ENCODE results near the gene LUC7L.
A peak's percentile ranks its signal among the peaks of the same experiment; 100 is the strongest.
"Not testable (repeated sequence)": the region's sequence is repeated elsewhere in the genome, so short reads cannot be mapped to it uniquely, and the experiment has no call there.

LUC7L gene

DNA sequence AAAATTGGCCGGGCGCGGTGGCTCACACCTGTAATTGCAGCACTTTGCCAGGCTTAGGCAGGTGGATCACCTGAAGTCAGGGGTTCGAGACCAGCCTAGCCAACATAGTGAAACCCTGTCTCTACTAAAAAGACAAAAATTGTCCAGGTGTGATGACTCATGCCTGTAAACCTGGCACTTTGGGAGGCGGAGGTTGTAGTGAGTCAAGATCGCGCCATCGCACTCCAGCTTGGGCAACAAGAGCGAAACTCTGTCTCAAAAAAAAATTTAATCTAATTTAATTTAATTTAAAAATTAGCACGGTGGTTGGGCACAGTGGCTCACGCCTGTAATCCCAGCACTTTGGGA lies 50.6 kb downstream of the LUC7L start:
- DNase-seq, result no peak

DNA sequence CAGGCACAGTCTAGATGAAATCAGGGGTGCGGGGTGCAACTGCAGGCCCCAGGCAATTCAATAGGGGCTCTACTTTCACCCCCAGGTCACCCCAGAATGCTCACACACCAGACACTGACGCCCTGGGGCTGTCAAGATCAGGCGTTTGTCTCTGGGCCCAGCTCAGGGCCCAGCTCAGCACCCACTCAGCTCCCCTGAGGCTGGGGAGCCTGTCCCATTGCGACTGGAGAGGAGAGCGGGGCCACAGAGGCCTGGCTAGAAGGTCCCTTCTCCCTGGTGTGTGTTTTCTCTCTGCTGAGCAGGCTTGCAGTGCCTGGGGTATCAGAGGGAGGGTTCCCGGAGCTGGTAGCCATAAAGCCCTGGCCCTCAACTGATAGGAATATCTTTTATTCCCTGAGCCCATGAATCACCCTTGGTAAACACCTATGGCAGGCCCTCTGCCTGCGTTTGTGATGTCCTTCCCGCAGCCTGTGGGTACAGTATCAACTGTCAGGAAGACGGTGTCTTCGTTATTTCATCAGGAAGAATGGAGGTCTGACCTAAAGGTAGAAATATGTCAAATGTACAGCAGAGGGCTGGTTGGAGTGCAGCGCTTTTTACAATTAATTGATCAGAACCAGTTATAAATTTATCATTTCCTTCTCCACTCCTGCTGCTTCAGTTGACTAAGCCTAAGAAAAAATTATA lies 51.1 kb downstream of the LUC7L start:
- no peak for DNase-seq

DNA sequence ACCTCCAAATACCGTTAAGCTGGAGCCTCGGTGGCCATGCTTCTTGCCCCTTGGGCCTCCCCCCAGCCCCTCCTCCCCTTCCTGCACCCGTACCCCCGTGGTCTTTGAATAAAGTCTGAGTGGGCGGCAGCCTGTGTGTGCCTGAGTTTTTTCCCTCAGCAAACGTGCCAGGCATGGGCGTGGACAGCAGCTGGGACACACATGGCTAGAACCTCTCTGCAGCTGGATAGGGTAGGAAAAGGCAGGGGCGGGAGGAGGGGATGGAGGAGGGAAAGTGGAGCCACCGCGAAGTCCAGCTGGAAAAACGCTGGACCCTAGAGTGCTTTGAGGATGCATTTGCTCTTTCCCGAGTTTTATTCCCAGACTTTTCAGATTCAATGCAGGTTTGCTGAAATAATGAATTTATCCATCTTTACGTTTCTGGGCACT lies 51.8 kb downstream of the LUC7L start:
- DNase-seq, result no peak

DNA sequence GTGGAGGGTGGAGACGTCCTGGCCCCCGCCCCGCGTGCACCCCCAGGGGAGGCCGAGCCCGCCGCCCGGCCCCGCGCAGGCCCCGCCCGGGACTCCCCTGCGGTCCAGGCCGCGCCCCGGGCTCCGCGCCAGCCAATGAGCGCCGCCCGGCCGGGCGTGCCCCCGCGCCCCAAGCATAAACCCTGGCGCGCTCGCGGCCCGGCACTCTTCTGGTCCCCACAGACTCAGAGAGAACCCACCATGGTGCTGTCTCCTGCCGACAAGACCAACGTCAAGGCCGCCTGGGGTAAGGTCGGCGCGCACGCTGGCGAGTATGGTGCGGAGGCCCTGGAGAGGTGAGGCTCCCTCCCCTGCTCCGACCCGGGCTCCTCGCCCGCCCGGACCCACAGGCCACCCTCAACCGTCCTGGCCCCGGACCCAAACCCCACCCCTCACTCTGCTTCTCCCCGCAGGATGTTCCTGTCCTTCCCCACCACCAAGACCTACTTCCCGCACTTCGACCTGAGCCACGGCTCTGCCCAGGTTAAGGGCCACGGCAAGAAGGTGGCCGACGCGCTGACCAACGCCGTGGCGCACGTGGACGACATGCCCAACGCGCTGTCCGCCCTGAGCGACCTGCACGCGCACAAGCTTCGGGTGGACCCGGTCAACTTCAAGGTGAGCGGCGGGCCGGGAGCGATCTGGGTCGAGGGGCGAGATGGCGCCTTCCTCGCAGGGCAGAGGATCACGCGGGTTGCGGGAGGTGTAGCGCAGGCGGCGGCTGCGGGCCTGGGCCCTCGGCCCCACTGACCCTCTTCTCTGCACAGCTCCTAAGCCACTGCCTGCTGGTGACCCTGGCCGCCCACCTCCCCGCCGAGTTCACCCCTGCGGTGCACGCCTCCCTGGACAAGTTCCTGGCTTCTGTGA lies 52.5 kb downstream of the LUC7L start, which contains the start of gene HBA1:
Gene HBA1, plus strand, starts transcription at position 204 of the 906 bp plus-strand sequence. Its CDS starts 37 bp downstream, at position 241.
- not testable (repeated sequence) for DNase-seq

DNA sequence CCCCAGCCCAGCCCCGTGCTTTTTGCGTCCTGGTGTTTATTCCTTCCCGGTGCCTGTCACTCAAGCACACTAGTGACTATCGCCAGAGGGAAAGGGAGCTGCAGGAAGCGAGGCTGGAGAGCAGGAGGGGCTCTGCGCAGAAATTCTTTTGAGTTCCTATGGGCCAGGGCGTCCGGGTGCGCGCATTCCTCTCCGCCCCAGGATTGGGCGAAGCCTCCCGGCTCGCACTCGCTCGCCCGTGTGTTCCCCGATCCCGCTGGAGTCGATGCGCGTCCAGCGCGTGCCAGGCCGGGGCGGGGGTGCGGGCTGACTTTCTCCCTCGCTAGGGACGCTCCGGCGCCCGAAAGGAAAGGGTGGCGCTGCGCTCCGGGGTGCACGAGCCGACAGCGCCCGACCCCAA lies 53.2 kb downstream of the LUC7L start:
- DNase-seq, result not testable (repeated sequence)

DNA sequence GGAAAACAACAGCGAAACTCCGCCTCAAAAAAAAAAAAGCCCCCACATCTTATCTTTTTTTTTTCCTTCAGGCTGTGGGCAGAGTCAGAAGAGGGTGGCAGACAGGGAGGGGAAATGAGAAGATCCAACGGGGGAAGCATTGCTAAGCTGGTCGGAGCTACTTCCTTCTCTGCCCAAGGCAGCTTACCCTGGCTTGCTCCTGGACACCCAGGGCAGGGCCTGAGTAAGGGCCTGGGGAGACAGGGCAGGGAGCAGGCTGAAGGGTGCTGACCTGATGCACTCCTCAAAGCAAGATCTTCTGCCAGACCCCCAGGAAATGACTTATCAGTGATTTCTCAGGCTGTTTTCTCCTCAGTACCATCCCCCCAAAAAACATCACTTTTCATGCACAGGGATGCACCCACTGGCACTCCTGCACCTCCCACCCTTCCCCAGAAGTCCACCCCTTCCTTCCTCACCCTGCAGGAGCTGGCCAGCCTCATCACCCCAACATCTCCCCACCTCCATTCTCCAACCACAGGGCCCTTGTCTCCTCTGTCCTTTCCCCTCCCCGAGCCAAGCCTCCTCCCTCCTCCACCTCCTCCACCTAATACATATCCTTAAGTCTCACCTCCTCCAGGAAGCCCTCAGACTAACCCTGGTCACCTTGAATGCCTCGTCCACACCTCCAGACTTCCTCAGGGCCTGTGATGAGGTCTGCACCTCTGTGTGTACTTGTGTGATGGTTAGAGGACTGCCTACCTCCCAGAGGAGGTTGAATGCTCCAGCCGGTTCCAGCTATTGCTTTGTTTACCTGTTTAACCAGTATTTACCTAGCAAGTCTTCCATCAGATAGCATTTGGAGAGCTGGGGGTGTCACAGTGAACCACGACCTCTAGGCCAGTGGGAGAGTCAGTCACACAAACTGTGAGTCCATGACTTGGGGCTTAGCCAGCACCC lies 54.0 kb downstream of the LUC7L start:
- no peak for DNase-seq

DNA sequence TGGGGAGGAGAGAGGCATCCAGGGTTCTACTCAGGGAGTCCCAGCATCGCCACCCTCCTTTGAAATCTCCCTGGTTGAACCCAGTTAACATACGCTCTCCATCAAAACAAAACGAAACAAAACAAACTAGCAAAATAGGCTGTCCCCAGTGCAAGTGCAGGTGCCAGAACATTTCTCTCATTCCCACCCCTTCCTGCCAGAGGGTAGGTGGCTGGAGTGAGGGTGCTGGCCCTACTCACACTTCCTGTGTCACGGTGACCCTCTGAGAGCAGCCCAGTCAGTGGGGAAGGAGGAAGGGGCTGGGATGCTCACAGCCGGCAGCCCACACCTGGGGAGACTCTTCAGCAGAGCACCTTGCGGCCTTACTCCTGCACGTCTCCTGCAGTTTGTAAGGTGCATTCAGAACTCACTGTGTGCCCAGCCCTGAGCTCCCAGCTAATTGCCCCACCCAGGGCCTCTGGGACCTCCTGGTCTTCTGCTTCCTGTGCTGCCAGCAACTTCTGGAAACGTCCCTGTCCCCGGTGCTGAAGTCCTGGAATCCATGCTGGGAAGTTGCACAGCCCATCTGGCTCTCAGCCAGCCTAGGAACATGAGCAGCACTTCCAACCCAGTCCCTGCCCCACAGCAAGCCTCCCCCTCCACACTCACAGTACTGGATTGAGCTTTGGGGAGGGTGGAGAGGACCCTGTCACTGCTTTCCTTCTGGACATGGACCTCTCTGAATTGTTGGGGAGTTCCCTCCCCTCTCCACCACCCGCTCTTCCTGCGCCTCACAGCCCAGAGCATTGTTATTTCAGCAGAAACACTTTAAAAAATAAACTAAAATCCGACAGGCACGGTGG lies 55.1 kb downstream of the LUC7L start:
- DNase-seq, result not testable (repeated sequence)

DNA sequence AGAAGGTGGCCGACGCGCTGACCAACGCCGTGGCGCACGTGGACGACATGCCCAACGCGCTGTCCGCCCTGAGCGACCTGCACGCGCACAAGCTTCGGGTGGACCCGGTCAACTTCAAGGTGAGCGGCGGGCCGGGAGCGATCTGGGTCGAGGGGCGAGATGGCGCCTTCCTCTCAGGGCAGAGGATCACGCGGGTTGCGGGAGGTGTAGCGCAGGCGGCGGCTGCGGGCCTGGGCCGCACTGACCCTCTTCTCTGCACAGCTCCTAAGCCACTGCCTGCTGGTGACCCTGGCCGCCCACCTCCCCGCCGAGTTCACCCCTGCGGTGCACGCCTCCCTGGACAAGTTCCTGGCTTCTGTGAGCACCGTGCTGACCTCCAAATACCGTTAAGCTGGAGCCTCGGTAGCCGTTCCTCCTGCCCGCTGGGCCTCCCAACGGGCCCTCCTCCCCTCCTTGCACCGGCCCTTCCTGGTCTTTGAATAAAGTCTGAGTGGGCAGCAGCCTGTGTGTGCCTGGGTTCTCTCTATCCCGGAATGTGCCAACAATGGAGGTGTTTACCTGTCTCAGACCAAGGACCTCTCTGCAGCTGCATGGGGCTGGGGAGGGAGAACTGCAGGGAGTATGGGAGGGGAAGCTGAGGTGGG lies 55.9 kb downstream of the LUC7L start:
- DNase-seq, result not testable (repeated sequence)

DNA sequence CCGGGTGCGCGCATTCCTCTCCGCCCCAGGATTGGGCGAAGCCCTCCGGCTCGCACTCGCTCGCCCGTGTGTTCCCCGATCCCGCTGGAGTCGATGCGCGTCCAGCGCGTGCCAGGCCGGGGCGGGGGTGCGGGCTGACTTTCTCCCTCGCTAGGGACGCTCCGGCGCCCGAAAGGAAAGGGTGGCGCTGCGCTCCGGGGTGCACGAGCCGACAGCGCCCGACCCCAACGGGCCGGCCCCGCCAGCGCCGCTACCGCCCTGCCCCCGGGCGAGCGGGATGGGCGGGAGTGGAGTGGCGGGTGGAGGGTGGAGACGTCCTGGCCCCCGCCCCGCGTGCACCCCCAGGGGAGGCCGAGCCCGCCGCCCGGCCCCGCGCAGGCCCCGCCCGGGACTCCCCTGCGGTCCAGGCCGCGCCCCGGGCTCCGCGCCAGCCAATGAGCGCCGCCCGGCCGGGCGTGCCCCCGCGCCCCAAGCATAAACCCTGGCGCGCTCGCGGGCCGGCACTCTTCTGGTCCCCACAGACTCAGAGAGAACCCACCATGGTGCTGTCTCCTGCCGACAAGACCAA lies 56.8 kb downstream of the LUC7L start, which contains the start of gene HBA2:
Gene HBA2, plus strand, starts transcription at position 503 of the 568 bp plus-strand sequence. Its CDS starts 37 bp downstream, at position 540.
- DNase-seq, result not testable (repeated sequence)

DNA sequence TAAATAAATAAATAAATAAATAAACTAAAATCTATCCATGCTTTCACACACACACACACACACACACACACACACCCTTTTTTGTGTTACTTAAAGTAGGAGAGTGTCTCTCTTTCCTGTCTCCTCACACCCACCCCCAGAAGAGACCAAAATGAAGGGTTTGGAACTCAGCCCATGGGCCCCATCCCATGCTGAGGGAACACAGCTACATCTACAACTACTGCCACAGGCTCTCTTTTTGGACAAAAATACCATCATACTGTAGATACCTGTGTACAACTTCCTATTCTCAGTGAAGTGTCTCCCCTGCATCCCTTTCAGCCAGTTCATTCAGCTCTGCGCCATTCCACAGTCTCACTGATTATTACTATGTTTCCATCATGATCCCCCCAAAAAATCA lies 58.5 kb downstream of the LUC7L start:
- no peak for DNase-seq

DNA sequence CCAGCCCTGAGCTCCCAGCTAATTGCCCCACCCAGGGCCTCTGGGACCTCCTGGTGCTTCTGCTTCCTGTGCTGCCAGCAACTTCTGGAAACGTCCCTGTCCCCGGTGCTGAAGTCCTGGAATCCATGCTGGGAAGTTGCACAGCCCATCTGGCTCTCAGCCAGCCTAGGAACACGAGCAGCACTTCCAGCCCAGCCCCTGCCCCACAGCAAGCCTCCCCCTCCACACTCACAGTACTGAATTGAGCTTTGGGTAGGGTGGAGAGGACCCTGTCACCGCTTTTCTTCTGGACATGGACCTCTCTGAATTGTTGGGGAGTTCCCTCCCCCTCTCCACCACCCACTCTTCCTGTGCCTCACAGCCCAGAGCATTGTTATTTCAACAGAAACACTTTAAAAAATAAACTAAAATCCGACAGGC lies 59.2 kb downstream of the LUC7L start:
- DNase-seq, result not testable (repeated sequence)

DNA sequence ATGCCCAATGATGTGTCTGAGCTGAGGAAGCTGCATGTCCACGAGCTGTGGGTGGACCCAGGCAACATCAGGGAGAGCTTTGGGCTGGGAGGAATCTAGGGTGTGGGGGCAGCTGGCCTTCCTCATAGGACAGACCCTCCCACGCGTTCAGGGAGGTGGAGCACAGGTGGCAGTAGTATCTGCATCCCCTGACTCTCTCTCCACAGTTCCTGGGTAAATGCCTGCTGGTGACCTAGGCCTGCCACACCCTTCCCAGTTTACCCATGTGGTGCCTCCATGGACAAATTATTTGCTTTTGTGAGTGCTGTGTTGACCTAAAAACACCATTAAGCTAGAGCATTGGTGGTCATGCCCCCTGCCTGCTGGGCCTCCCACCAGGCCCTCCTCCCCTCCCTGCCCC lies 60.2 kb downstream of the LUC7L start:
- no peak for DNase-seq

DNA sequence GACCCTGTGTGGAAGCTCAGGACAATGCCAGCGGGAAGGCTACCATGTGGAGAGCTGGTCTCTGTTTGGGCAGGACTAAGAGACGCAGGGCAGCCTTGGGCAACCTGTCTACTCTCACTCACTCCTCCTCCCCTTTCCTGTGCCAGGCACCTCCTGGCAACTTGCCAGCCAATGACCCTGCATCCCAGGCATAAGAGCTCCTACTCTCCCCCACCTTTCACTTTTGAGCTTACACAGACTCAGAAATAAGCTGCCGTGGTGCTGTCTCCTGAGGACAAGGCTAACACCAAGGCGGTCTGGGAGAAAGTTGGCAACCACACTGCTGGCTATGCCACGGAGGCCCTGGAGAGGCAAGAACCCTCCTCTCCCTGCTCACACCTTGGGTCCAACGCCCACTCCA lies 60.8 kb downstream of the LUC7L start:
- DNase-seq, result no peak

DNA sequence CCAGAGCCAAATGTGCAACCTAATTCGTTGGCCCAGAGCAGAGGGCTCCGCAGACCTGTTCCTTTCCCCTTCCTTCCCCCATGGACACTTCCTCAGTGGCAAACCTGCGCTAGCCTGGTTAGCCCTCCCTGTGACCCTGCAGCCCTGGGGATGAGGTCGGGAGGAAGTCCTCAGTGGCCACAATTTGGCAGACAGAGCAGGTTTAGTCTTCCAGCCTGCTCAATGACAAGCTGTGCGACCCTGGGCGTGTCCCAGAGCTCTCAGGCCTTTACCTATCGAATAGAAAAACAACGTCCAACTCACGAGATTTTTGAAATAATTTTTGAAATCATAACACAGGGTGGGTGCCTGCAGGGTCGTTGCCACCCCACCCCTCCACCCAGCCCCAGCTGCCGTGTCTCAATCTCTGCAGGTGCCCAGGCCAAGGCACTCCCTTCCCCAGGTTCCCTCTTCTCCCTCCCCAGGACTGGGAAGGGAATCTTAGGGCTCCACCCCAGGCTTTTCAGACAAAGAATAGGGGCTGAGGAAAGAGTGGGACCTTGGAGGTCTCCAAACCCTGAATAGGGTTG lies 62.0 kb downstream of the LUC7L start:
- DNase-seq, result no peak

DNA sequence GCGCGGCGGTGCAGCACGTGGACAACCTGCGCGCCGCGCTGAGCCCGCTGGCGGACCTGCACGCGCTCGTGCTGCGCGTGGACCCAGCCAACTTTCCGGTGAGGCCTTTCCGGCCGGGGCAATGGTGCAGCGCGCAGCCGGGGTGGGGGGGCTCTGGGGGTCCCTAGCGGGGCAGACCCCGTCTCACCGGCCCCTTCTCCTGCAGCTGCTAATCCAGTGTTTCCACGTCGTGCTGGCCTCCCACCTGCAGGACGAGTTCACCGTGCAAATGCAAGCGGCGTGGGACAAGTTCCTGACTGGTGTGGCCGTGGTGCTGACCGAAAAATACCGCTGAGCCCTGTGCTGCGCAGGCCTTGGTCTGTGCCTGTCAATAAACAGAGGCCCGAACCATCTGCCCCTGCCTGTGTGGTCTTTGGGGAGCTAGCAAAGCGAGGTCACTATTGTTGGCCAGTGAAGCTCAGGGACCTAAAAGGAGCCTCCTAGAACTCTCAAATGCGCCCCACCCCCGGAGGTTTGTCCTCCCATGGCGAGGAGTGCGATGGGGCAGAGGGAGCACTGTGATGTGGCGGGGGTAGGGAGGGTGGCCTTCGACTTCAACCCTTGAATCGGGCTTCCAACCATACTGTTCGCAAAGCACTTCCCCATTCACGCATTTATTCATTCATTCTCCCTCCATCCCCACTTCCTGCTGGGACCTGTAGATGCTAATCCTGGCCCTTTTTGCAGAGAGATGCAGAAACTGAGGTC lies 62.7 kb downstream of the LUC7L start:
- DNase-seq, result no peak

DNA sequence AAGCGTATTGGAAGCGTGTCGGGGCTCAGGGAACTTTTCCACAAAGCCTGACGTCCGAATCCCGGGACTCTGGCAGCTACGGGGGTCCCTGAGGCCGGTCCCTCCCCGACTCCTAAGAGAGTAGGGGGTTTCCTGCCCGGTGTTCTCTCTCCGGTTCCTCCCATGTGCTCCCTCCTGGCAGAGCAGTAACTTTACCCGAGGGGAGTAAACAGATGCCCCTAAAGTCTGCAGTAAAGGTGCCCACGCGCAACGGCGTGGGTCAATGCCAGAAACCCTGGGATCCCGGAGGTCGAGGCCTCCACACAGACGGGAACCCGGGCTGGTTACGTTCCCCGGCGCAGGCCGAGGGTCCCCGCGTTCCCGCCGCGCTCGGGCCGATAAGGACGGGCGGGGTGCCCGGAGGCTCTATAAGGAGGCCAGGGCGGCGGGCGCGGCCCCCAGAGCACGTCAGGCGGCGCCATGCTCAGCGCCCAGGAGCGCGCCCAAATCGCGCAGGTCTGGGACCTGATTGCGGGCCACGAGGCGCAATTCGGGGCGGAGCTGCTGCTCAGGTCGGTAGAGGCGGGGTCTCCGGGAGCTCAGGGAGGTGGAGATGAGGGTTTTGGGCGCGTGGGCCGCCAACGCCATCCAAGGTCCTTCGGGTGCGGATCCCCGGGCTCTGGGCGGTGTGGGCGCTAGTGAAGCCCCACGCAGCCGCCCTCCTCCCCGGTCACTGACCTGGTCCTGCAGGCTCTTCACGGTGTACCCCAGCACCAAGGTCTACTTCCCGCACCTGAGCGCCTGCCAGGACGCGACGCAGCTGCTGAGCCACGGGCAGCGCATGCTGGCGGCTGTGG lies 63.5 kb downstream of the LUC7L start, which contains the start of gene HBM:
Gene HBM, plus strand, starts transcription at position 440 of the 836 bp plus-strand sequence. Its CDS starts 20 bp downstream, at position 460.
- peak; percentile 4 for DNase-seq

DNA sequence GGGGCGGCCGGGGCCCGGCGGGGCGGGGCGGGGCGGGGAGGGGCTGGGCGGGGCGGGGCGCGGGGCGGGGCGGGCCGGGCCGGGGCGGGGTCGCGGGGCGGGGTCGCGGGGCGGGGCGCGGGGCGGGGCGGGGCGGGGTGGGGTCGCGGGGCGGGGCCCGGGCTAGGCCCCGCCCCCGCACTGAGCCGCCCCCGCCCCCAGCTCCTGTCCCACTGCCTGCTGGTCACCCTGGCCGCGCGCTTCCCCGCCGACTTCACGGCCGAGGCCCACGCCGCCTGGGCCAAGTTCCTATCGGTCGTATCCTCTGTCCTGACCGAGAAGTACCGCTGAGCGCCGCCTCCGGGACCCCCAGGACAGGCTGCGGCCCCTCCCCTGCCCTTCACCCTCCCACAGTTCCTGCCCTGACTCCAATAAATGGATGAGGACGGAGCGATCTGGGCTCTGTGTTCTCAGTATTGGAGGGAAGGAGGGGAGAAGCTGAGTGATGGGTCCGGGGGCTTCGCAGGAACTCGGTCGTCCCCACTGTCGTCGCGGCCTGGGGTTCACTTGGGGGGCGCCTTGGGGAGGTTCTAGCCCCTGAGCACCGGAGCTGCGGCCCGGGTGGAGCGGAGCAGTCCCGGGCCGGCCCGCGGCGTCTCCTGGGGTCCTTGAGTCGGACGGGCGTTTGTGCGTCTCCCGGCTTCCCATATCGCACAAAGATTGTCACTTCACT lies 64.3 kb downstream of the LUC7L start:
- no peak for DNase-seq
